Stomach smooth muscle (tissue), 2 donors: ENCODE results near the gene ZNF619.
"Not testable (repeated sequence)": the region's sequence is repeated elsewhere in the genome, so short reads cannot be mapped to it uniquely, and the experiment has no call there.

Experiments
- H3K27ac ChIP-seq: one replicate; pipeline ENCODE4 v1.7.0; 2013; ENCODE audit warnings: mild to moderate bottlenecking, low read length, inconsistent platforms
- H3K27me3 ChIP-seq, 2 donors: one replicate each; pipeline ENCODE4 v1.7.0; 2013; ENCODE audit warnings: low read length in 2 of 2; ENCODE audit not compliant: insufficient read depth in 2 of 2, control insufficient read depth in 1 of 2
- H3K36me3 ChIP-seq, 2 donors: one replicate each; pipeline ENCODE4 v1.7.0; 2013; ENCODE audit warnings: low read length in 2 of 2; ENCODE audit not compliant: control insufficient read depth in 2 of 2, insufficient read depth in 2 of 2
- H3K4me1 ChIP-seq: one replicate; pipeline ENCODE4 v1.7.0; 2013; ENCODE audit warnings: low read length; ENCODE audit not compliant: control insufficient read depth, insufficient read depth
- H3K4me3 ChIP-seq, 2 donors: one replicate each; pipeline ENCODE4 v1.7.0; 2013; ENCODE audit warnings: low read length in 2 of 2
- H3K9ac ChIP-seq, 2 donors: one replicate each; pipeline ENCODE4 v1.7.0; 2013; ENCODE audit warnings: low read length in 2 of 2, mild to moderate bottlenecking in 1 of 2
- H3K9me3 ChIP-seq, 2 donors: one replicate each; pipeline ENCODE4 v1.7.0; 2013; ENCODE audit warnings: low read length in 2 of 2; ENCODE audit not compliant: control insufficient read depth in 2 of 2
- donor health status: healthy.
- donor health status: Pancreatic carcinoma.

Gene ZNF619

GRCh38 chr3:40453933-40454332 is 23.0 kb upstream of the ZNF619 start:
- no peak overlapping the region for H3K9ac ChIP-seq
- no peaks in the 10 kb centered on the region for H3K27me3 ChIP-seq
- H3K4me3 ChIP-seq, result peak overlapping the region in 1 of 2 donors; percentile 87

GRCh38 chr3:40455328-40455727 is 21.6 kb upstream of the ZNF619 start:
- H3K27ac ChIP-seq, result no peak overlapping the region
- H3K36me3 ChIP-seq, result peaks cover 18 to 23% of the 10 kb centered on the region in 2 donors
- H3K9me3 ChIP-seq, result no peaks in the 10 kb centered on the region
- no peak overlapping the region for H3K9ac ChIP-seq
- no peaks in the 10 kb centered on the region for H3K27me3 ChIP-seq
- no peak overlapping the region for H3K4me3 ChIP-seq
- H3K4me1 ChIP-seq, result peaks cover 26% of the 10 kb centered on the region

More at GRCh38 chr3:40453933-40454332, 23.0 kb upstream of the ZNF619 start:
- Histone ChIP-seq H3K36me3 (peaks cover 10 to 17% of the 10 kb centered on the region in 2 donors), H3K4me1 (peaks cover 26% of the 10 kb centered on the region), H3K27ac (peak overlapping the region; percentile 97), H3K9me3 (no peaks in the 10 kb centered on the region)

- Histone ChIP-seq H3K27ac (peak overlapping the region; percentile 78), H3K9ac (peak overlapping the region; percentile 96 to 97), H3K4me1 (peaks cover 26% of the 10 kb centered on the region)
These were observed 20.5 kb upstream of the ZNF619 start for GRCh38 chr3:40456279-40456939.

GRCh38 chr3:40456940-40457823 is 19.7 kb upstream of the ZNF619 start, which contains the start of gene RPL14:
Gene RPL14, plus strand, starts transcription at chr3:40457339. Its CDS starts 133 bp downstream, at chr3:40457472.
- Histone ChIP-seq H3K9ac (peak within 1 kb of the TSS; percentile 96 to 97), H3K9me3 (no peaks in the 10 kb centered on the region), H3K36me3 (peaks cover 21 to 27% of the 10 kb centered on the region in 2 donors), H3K27me3 (no peaks in the 10 kb centered on the region), H3K4me1 (peaks cover 25% of the 10 kb centered on the region), H3K27ac (peak within 1 kb of the TSS; percentile 78), H3K4me3 (peak within 1 kb of the TSS; percentile 96 to 99)

More at GRCh38 chr3:40456279-40456939, 20.5 kb upstream of the ZNF619 start:
- Histone ChIP-seq H3K27me3 (no peaks in the 10 kb centered on the region), H3K4me3 (peak overlapping the region; percentile 96 to 99), H3K9me3 (no peaks in the 10 kb centered on the region), H3K36me3 (peaks cover 21 to 25% of the 10 kb centered on the region in 2 donors)

- Histone ChIP-seq H3K4me1 (peaks cover 15% of the 10 kb centered on the region), H3K36me3 (peaks cover 24 to 28% of the 10 kb centered on the region in 2 donors), H3K9me3 (no peaks in the 10 kb centered on the region), H3K27ac (no peak overlapping the region), H3K4me3 (peak overlapping the region; percentile 96 to 99), H3K9ac (peak overlapping the region; percentile 96 to 97), H3K27me3 (no peaks in the 10 kb centered on the region)
These were observed 18.4 kb upstream of the ZNF619 start for GRCh38 chr3:40458473-40458872.

- not testable (repeated sequence) for H3K27me3 ChIP-seq, H3K9me3 ChIP-seq, H3K4me3 ChIP-seq, H3K27ac ChIP-seq, H3K9ac ChIP-seq
- H3K4me1 ChIP-seq, result peaks cover 12% of the 10 kb centered on the region
- peaks cover 30 to 41% of the 10 kb centered on the region in 2 donors for H3K36me3 ChIP-seq
These were observed 16.4 kb upstream of the ZNF619 start for GRCh38 chr3:40460481-40460880.

- Histone ChIP-seq H3K4me3 (no peak overlapping the region), H3K27ac (no peak overlapping the region), H3K9me3 (no peaks in the 10 kb centered on the region), H3K36me3 (peaks cover 30 to 41% of the 10 kb centered on the region in 2 donors), H3K9ac (no peak overlapping the region), H3K4me1 (peaks cover 12% of the 10 kb centered on the region), H3K27me3 (no peaks in the 10 kb centered on the region)
These were observed 15.8 kb upstream of the ZNF619 start for GRCh38 chr3:40461161-40461560.

- Histone ChIP-seq H3K4me1 (peaks cover 10% of the 10 kb centered on the region), H3K36me3 (peaks cover 30 to 41% of the 10 kb centered on the region in 2 donors)
- H3K27ac ChIP-seq, H3K4me3 ChIP-seq, H3K9ac ChIP-seq, H3K9me3 ChIP-seq, H3K27me3 ChIP-seq: not testable (repeated sequence)
These were observed 14.1 kb upstream of the ZNF619 start for GRCh38 chr3:40462838-40463237.

GRCh38 chr3:40463579-40463978 is 13.3 kb upstream of the ZNF619 start:
- no peak overlapping the region for H3K9ac ChIP-seq
- no peak overlapping the region for H3K27ac ChIP-seq
- H3K27me3 ChIP-seq, result no peaks in the 10 kb centered on the region
- peaks cover 4% of the 10 kb centered on the region for H3K4me1 ChIP-seq
- no peak overlapping the region for H3K4me3 ChIP-seq
- H3K36me3 ChIP-seq, result peaks cover 26 to 34% of the 10 kb centered on the region in 2 donors
- no peaks in the 10 kb centered on the region for H3K9me3 ChIP-seq

GRCh38 chr3:40464339-40465110 is 12.4 kb upstream of the ZNF619 start:
- H3K9me3 ChIP-seq, result no peaks in the 10 kb centered on the region
- H3K4me1 ChIP-seq, result no peaks in the 10 kb centered on the region
- no peak overlapping the region for H3K9ac ChIP-seq
- H3K4me3 ChIP-seq, result no peak overlapping the region
- peaks cover 20 to 26% of the 10 kb centered on the region in 2 donors for H3K36me3 ChIP-seq
- H3K27ac ChIP-seq, result no peak overlapping the region
- no peaks in the 10 kb centered on the region for H3K27me3 ChIP-seq
